Stimulated activated CD4-positive, alpha-beta T cell treated with anti-CD3 and anti-CD28 coated beads, Interleukin-1b, Interleukin-23, amount 100 ng/mL, for 1 hour (primary cell): ENCODE measurements around the gene DDR1.
A peak's percentile ranks its signal among the peaks of the same experiment; 100 is the strongest.
"Not testable (repeated sequence)": the region's sequence is repeated elsewhere in the genome, so short reads cannot be mapped to it uniquely, and the experiment has no call there.

ENCODE experiments used
- DNase-seq, 2 donors: peaks; one replicate each; pipeline ENCODE4 v3.0.0-alpha.2; 2020; ENCODE audit warnings: low read depth in 2 of 2

DDR1 gene

DNA sequence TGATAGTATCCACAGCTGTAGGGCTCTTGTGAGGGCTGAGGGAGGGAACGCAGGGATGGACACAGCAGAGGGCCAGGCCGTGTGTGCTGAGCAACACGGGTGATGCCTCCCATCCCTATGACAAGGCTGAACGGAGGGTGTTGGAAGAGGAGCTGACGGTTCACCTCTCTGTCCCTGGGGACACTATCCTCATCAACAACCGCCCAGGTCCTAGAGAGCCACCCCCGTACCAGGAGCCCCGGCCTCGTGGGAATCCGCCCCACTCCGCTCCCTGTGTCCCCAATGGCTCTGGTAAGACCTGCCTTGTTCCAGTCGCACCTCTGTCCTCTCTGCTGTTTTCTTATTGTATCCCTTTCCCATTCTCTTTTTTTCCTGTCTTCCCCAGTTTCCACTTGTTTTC is 10.1 kb downstream of the DDR1 start:
- DNase-seq, result no peak

DNA sequence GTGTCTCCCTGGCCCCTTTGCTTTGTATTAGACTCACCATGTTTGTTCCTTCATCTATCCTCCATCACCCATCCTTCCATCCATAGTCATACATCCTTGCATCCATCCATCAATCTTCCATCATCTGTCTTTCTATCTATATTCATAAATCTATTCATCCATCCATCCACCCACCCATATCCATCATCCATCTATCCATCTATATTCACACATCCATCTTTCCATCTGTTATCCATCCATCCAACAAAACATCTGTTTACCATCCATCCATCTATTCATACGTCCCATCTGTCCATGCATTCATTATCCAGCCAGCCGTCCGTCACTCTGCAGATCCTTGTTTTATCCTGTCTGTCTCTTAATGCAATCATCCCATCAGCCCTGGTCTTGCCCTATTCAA is 10.6 kb downstream of the DDR1 start:
- DNase-seq, result no peak

DNA sequence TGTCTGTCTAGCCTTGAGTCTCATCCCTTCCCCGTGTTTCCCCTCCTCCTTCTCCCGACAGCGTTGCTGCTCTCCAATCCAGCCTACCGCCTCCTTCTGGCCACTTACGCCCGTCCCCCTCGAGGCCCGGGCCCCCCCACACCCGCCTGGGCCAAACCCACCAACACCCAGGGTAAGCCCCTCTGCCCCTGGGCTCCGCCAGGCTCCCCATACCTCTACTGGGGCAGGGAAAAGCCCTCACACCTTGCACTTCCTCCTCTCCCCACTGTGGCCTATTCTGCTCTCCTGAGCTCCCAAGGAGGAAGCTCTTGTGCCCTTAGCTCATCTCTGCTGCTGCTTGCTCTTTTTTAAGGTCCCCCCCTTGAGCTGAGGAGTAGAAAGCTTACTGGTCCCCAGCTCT is 11.0 kb downstream of the DDR1 start:
- DNase-seq, result no peak

DNA sequence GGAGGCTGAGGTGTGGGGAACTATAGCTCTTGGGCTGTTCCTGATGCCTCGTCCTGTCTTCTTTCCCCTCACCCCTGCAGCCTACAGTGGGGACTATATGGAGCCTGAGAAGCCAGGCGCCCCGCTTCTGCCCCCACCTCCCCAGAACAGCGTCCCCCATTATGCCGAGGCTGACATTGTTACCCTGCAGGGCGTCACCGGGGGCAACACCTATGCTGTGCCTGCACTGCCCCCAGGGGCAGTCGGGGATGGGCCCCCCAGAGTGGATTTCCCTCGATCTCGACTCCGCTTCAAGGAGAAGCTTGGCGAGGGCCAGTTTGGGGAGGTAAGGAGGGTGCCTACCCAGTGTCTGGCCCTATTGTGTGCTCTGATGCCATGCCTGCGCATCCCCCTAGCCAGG is 12.2 kb downstream of the DDR1 start:
- DNase-seq, result no peak

DNA sequence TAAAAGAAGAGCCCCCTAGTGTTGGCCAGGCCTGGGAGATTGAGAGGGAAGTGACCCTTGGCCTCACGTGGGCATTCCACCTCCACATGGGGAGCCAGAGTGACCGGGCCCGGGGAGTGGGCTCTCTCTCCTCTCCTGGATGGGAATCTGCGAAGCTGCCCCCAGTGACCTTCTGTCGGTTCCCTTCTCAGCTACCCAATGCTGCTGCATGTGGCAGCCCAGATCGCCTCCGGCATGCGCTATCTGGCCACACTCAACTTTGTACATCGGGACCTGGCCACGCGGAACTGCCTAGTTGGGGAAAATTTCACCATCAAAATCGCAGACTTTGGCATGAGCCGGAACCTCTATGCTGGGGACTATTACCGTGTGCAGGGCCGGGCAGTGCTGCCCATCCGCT is 13.6 kb downstream of the DDR1 start:
- no peak for DNase-seq

DNA sequence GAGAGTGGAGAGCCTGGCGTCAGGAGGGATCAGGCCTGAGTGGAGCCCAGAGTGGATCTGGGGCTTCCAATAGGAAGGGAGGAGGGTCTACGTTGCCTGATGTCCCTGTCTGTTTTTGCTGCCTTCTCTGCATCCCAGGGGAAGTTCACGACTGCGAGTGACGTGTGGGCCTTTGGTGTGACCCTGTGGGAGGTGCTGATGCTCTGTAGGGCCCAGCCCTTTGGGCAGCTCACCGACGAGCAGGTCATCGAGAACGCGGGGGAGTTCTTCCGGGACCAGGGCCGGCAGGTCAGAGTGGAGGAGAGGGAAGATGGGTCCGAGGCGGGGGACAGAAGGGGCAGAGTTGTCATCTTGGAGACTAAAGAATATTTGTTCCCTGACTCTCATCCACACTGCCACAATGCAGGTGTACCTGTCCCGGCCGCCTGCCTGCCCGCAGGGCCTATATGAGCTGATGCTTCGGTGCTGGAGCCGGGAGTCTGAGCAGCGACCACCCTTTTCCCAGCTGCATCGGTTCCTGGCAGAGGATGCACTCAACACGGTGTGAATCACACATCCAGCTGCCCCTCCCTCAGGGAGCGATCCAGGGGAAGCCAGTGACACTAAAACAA is 14.5 kb downstream of the DDR1 start:
- DNase-seq, result no peak

DNA sequence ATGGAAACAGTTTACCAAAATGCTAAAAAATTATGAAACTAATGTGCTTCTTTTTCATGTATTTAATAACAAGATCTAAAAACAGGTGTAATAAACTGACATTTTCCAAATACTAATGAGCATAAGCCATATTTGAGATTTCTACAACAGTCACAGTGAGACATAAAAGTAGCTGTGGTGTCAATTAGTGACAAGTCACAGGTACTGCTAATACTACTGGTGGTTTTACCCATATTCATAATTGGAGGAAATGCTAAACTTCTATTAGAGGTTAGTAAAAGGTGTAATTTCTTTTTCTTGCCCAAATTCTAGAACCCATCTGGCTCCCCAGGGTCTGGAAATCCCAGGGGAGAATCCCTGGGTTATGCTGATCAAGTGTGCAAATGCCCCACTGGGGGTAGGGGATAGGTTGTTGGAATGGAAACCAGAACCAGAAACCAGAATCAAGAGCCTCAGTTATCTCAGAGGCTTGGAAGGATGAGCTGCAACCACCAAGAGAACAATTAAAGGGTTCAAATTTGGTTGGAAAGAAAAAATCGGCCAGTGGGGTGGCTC is 16.6 kb downstream of the DDR1 start:
- DNase-seq, result no peak

DNA sequence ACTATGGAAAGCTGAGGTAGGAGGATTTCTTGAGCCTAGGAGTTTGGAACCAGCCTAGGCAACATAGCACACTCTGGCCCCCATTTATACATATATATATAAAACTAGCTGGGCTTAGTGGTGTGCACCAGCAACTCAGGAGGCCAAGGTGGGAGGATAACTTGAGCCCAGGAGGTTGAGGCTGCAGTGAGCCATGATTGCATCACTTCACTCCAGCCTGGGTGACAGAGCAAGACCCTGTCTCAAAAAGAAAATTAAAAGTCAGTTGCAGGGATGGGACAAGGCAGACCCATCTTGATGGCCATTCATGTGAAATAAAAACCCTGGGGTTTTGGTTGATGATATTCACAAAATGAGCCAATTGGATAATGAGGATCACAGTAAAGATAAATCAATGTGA is 17.1 kb downstream of the DDR1 start:
- no peak for DNase-seq

DNA sequence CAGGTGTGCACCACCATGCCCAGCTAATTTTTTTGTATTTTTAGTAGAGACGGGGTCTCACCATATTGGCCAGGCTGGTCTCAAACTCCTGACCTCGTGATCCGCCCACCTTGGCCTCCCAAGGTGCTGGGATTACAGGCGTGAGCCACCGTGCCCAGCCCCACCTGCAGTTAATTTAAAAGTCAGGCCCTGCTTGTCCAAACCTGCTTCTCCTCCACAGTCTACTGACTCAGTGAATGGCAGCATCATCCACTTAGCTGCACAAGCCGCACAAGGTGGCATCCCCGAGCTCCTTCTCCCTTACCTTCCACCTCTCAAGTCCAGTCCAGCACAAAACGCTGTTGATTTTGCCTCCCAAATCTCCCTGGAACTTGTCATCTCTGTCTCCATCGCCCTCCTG is 17.9 kb downstream of the DDR1 start:
- not testable (repeated sequence) for DNase-seq

DNA sequence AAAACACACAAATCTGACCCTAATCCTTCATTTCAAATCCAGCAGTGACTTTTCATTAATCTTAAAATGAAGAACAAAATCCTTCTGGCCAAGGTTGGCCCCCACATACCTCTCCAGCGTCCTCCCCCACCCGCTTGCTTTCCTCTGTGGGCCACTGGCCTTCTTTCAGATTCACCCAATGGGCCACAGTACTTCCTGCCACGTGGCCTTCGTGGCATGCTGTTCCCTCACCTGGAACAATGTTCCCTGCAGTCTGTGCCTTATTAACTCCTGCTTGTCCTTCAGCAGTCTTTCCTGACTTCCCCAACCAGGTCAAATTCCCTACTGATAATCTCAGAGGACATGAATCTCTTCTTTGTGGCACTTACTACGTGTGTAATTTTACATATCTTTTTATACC is 18.4 kb downstream of the DDR1 start:
- no peak for DNase-seq

DNA sequence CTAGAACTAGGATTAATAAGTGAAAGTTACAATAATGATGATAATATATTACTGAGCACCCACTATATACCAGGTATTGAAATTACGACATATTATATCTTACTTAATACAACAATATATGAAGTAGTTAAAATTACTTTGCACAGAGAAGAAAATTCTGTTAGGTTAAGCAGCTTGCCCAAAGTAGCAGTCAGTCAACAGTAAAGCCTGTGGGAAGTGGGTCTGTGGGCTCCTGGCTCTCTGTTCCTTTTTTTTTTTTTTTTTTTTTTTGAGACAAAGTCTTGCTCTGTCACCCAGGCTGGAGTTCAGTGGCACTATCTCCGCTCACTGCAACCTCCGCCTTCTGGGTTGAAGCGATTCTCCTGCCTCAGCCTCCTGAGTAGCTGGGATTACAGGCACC is 18.9 kb downstream of the DDR1 start:
- DNase-seq, result no peak

DNA sequence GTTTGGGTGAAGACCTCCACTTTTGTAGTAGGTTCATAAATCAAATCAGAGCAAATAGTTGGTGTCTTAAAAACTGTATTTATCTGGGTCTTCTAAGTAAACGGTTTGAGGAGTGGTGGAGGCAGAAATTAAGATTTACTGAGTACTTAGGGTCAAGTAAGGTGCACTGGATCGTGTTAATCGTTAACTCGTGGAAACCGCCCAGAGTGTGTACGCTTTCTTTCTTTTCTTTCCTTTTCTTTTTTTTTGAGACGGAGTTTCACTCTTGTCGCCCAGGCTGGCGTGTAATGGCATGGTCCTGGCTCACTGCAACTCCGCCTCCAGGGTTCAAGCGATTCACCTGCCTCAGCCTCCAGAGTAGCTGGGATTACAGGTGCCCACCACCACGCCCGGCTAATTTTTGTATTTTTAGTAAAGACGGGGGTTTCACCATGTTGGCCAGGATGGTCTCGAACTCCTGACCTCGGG is 23.0 kb downstream of the DDR1 start:
- DNase-seq, result not testable (repeated sequence)

DNA sequence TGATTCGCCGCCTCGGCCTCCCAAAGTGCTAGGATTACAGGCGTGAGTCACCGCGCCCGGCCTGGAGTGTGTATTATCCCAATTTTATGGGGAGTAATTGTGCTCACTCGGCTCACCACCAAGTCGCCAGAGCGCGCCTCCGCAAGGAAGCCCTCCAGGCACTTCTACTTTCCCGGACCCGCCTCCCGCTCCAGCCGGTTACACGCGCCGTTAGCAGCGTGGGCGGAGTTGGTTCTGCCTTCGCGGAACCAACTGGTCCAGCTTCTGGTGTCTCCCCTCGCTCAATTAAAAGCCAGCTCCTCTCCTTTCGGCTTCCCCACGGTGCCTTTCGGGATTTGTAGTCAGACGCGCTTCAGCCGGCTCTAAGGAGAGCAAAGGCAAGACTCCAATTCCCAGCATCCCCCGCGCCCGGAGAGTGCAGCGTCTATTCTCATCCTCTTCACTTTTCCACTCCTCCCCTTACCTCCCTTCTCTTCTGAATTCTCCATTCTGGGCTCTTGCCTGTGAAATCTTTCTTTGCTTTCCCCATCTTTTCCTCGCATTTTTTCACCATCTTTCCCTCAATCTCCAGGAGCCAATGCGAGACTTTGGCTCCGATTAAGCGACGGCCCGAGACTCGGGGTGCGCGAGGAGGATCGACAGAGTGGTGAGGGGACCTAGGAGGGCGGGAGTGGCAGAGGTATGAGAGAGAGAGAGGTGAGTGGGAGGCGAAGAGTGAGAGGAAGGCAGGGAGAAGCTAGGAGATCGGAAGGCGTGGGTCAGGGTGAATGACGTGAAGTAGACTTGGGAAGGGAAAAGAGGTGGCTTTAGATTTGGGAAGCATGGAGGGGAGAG is 23.7 kb downstream of the DDR1 start, which contains the start of gene GTF2H4:
Gene GTF2H4 (plus strand): TSS at position 450 of the 834 bp plus-strand sequence.
- DNase-seq, result peak; percentile 83 to 88

DNA sequence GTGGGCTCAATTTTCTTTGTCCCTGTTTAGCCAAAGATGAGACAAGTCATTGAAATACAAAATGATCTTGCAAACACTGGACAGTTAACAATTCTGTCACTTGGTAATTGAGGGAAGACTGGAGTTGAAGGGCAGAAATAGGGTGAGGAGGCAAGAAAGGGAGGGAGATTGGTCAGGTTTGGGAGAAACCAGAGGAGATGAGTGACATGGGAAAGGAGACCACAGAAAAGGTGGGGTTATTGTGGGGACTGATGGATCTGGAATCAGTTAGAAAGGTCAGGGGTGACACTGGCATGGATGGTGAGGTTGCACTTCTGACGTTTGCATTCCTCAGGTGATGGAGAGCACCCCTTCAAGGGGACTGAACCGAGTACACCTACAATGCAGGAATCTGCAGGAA is 24.4 kb downstream of the DDR1 start:
- DNase-seq, result no peak

DNA sequence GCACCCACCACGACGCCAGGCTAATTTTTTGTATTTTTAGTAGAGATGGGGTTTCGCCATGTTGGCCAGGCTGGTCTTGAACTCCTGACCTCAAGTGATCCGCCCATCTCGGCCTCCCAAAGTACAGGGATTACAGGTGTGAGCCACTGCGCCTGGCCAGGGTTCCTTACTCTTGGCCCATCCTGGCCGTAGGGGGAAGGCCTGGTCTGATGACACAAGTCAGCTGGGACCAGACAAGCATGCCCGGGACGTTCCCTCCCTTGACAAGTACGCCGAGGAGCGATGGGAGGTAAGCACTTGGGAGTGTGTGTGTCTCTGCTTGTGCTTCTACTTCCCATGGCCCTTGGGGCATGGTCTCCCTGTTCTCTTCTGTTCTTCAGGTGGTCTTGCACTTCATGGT is 26.2 kb downstream of the DDR1 start:
- DNase-seq, result not testable (repeated sequence)

DNA sequence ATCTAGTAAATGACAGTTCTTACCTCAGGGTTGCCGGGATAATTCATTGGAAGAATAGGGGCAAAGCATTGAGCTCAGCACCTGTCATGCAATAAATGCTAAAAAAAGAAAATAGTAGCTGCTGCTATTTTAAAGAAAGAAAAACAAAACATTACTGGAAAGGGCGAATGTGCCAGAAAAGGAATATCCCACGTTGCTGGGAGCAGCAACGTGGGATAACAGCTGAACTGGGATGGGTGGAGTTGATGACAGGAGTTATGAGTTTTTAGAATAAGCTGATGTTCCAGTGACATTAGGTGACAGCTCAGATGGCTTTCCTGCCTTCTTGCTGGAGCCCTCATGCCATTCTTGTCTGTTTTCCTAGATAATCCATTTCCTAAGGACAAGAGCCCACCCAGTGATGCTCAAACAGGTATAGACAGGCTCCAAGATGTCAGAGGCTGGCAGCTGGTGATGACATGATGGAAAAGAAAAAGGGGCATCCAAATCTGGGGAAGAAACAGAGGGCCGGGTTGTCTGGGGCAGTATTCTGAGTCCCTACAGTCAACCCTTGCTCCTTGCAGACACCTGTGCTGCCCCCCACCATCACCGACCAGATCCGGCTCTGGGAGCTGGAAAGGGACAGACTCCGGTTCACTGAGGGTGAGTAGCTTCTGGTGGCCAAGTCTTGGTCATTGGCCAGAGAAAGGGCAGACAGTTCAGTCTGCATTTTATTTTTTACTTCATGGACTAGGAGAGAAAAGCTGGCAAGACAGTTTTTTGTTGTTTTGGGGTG is 28.6 kb downstream of the DDR1 start:
- no peak for DNase-seq

DNA sequence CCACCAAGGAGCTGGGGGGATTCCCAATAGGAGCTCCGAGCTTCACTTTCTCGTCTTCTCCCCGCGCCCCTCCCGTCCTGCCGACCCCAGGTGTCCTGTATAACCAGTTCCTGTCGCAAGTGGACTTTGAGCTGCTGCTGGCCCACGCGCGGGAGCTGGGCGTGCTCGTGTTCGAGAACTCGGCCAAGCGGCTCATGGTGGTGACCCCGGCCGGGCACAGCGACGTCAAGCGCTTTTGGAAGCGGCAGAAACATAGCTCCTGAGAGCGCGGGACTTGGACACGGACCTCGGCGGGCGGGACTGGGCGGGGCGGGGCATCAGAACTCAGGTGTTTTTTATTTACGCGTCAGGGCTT is 29.4 kb downstream of the DDR1 start:
- no peak for DNase-seq

DNA sequence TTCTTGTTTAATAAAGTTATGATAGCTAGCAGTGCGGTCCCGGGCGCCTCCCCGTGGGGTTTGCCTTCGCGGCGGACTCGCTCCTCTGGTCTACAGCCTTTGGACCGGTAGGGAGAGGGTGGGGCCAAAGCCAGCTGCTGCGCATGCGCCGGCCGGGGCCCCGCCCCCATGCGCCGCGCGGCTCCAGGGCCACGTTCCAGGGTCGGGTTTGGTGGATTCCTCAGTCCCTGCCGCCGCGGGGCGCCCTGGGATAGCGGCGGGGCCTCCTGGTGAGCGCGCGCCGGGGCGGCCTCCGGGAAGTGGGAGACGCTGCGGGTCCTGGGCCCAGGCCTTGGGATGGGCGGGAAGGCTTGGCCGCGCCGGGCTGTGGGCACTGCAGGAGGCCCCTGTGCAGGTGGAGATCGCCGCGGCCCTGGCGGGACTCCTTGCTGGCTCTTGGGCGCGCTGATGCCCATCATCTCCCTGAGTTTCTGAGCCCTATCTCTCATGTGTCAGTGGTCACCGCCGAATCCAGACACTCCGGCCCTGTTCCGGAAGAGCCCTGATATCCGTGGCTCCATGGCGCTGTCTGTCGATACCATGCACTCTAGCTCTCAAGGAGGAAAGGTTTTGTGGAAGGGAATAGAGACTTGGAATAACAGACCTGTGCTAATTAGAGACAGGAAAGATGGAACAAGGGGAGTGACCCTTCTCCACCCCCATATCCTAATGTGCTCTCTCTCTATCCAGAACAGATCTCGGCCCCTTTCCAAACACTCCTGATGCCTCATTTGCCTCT is 29.9 kb downstream of the DDR1 start, which contains the start of gene VARS2:
Gene VARS2 (plus strand): TSS at position 163 of the 778 bp plus-strand sequence. CDS start 599 bp downstream, at position 762.
- DNase-seq, result peak; percentile 72 to 78

DNA sequence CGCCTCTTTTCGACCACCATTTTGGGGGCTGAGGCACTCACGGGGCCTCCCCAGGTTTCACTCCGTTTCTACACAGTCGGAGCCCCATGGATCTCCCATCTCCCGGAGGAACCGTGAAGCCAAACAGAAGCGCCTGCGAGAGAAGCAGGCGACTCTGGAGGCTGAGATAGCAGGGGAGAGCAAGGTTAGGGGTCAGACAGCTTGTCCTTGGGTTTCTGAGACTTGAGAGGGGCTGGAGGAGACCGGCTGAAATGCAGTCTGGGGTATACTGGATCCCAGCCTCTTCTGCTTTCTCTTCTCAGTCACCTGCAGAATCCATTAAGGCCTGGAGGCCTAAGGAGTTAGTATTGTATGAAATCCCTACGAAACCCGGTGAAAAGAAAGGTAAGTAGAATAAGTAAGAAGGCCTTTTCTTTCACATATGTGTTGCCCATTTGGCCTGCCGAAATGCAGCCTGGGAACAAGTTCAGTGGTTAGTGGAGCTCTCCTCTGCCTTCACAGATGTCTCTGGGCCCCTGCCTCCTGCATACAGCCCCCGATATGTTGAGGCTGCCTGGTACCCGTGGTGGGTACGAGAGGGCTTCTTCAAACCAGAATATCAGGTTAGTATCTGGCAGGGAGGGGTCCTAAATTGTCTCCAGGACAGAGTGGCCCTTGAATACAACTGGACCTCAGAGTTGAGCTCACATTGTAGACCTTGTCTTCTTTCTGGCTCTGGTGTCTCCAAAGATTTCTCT is 30.7 kb downstream of the DDR1 start:
- DNase-seq, result no peak

DNA sequence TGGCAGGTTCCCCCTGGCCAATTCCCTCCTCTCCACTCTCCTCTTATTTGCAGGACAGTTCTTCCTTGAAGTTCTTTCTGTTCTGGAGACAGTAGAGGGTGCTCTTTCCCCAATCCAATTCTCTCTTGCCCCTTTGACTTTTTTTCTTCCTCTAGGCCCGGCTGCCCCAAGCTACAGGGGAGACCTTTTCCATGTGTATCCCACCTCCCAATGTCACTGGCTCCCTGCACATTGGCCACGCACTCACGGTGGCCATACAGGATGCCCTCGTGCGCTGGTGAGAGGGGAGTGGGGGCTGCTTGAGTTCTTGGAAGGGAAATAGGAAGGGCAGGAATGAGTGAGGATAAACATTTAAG is 31.2 kb downstream of the DDR1 start:
- DNase-seq, result no peak

DNA sequence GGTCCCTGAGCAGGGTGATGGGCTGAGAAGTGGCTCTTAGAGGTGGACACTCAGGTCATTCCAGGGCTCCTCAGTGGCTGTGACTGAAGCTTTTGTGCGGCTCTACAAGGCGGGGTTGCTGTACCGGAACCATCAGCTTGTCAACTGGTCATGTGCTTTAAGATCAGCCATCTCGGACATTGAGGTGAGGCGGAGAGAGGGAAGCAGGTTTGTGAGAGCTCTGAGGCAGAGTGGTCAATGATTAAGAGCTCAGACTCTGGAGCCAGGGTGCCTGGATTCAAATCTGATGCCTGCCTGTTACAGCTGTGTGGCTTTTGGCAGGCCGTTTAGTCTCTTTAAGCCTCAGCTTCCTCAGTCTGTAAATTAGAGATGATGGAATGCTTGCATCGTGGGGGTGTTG is 32.7 kb downstream of the DDR1 start:
- no peak for DNase-seq
